HepG2 (cell line): ENCODE measurements around the gene SIX4. TPM values are rescaled to one million over a fixed set of nuclear protein-coding genes. Genes with fewer than 3 reads are reported as not detected.

Experiments used
- ATF2 ChIP-seq: sonication (generic); formaldehyde crosslinking; IDR thresholded peaks from 2 replicates; pipeline ENCODE4 v1.4.0; 2020; ENCODE audit warnings: missing genetic modification reagents
- ATM ChIP-seq: fragments of 450-650 bp; IDR thresholded peaks from 2 replicates; pipeline ENCODE4 v1.7.1; 2017; ENCODE audit warnings: mild to moderate bottlenecking, borderline replicate concordance
- FOXP1 ChIP-seq, 2 experiments: fragments of 450-650 bp in 1 of 2; IDR thresholded peaks; 2 replicates each; pipeline ENCODE4 v1.6.1; 2017 to 2018; ENCODE audit warnings: antibody characterized with exemption in 1 of 2
- GMEB1 ChIP-seq: sonication (generic); formaldehyde crosslinking; IDR thresholded peaks from 2 replicates; pipeline ENCODE4 v1.5.1; 2020; ENCODE audit warnings: missing genetic modification reagents, mild to moderate bottlenecking, borderline replicate concordance
- KDM1A ChIP-seq: IDR thresholded peaks from 2 replicates; pipeline ENCODE4 v1.6.1; 2016; ENCODE audit warnings: missing compliant biosample characterization
- MED1 ChIP-seq: sonication (generic); formaldehyde crosslinking; IDR thresholded peaks from 2 replicates; pipeline ENCODE4 v1.4.0; 2020; ENCODE audit warnings: missing genetic modification reagents
- MTF1 ChIP-seq: sonication (generic); formaldehyde crosslinking; IDR thresholded peaks from 2 replicates; pipeline ENCODE4 v1.5.0; 2020; ENCODE audit warnings: missing genetic modification reagents
- NFATC3 ChIP-seq: sonication (generic); formaldehyde crosslinking; IDR thresholded peaks from 2 replicates; pipeline ENCODE4 v1.5.1; 2020; ENCODE audit warnings: mild to moderate bottlenecking, missing genetic modification reagents
- PLSCR1 ChIP-seq: sonication (generic); formaldehyde crosslinking; IDR thresholded peaks from 2 replicates; pipeline ENCODE4 v1.5.0; 2020; ENCODE audit warnings: missing genetic modification reagents, mild to moderate bottlenecking, borderline replicate concordance
- POLR2AphosphoS5 ChIP-seq: IDR thresholded peaks from 2 replicates; pipeline ENCODE4 v1.6.1; 2012; ENCODE audit warnings: low read depth, low read length
- SNAPC5 ChIP-seq: sonication (generic); formaldehyde crosslinking; IDR thresholded peaks from 2 replicates; pipeline ENCODE4 v1.8.1; 2023; ENCODE audit warnings: mild to moderate bottlenecking, missing genetic modification reagents, borderline replicate concordance
- YEATS4 ChIP-seq: sonication (generic); formaldehyde crosslinking; IDR thresholded peaks from 2 replicates; pipeline ENCODE4 v1.4.0; 2020; ENCODE audit warnings: missing genetic modification reagents, borderline replicate concordance
- ZBTB2 ChIP-seq: sonication (generic); formaldehyde crosslinking; IDR thresholded peaks from 2 replicates; pipeline ENCODE4 v1.8.0; 2022; ENCODE audit warnings: low read depth, missing genetic modification reagents
- ZBTB26 ChIP-seq: IDR thresholded peaks from 2 replicates; pipeline ENCODE4 v1.6.1; 2016; ENCODE audit warnings: missing compliant biosample characterization, missing genetic modification reagents, borderline replicate concordance
- ZFP37 ChIP-seq: sonication (generic); formaldehyde crosslinking; IDR thresholded peaks from 2 replicates; pipeline ENCODE4 v1.4.0; 2020; ENCODE audit warnings: missing genetic modification reagents, borderline replicate concordance
- ZMAT3 ChIP-seq: sonication (generic); formaldehyde crosslinking; conservative IDR thresholded peaks from 2 replicates; pipeline ENCODE4 v1.7.0; 2021; ENCODE audit warnings: missing genetic modification reagents
- ZNF232 ChIP-seq: sonication (generic); formaldehyde crosslinking; IDR thresholded peaks from 2 replicates; pipeline ENCODE4 v1.4.0; 2020; ENCODE audit warnings: missing genetic modification reagents, borderline replicate concordance
- ZNF510 ChIP-seq: sonication (generic); formaldehyde crosslinking; IDR thresholded peaks from 2 replicates; pipeline ENCODE4 v1.4.0; 2020; ENCODE audit warnings: low read depth, mild to moderate bottlenecking, missing genetic modification reagents
- ZNF547 ChIP-seq: sonication (generic); formaldehyde crosslinking; IDR thresholded peaks from 2 replicates; pipeline ENCODE4 v1.5.1; 2020; ENCODE audit warnings: mild to moderate bottlenecking, missing genetic modification reagents
- ZNF7 ChIP-seq: IDR thresholded peaks from 2 replicates; pipeline ENCODE4 v1.6.1; 2016; ENCODE audit warnings: missing biosample characterization, missing genetic modification reagents
- ZNF816 ChIP-seq: sonication (generic); formaldehyde crosslinking; IDR thresholded peaks from 2 replicates; pipeline ENCODE4 v1.8.0; 2022; ENCODE audit warnings: missing genetic modification reagents, mild to moderate bottlenecking, borderline replicate concordance
- ZNF839 ChIP-seq: sonication (generic); formaldehyde crosslinking; IDR thresholded peaks from 2 replicates; pipeline ENCODE4 v1.4.0; 2020; ENCODE audit warnings: missing genetic modification reagents, mild to moderate bottlenecking, borderline replicate concordance
- ZNF891 ChIP-seq: sonication (generic); formaldehyde crosslinking; IDR thresholded peaks from 2 replicates; pipeline ENCODE4 v1.5.0; 2020; ENCODE audit warnings: mild to moderate bottlenecking, missing genetic modification reagents
- ZSCAN22 ChIP-seq: sonication (generic); formaldehyde crosslinking; IDR thresholded peaks from 2 replicates; pipeline ENCODE4 v1.4.0; 2020; ENCODE audit warnings: mild to moderate bottlenecking, missing genetic modification reagents
- polyA plus RNA-seq, 8 experiments: library from polyadenylated mRNA; depleted of rRNA in 3 of 8; stranded (reverse) in 7 of 8; unstranded in 1 of 8; fragments of >200 nt; fragmentation: Illumina TruSeq in 4 of 8; extraction: Trizol in 4 of 8; gene quantifications; 2 replicates each; pipeline versions ENCODE4 v1.2.1 to v1.2.3, GENCODE V29; 2011 to 2016; ENCODE audit warnings: low read depth in 4 of 8, missing spikeins in 1 of 8, mixed read lengths in 1 of 8; ENCODE audit not compliant: insufficient read depth in 1 of 8
- total RNA-seq, 5 experiments: library from RNA; depleted of rRNA; stranded (reverse); fragments of >200 nt; fragmentation: Illumina TruSeq; extraction: Trizol; gene quantifications; 2 replicates each; pipeline ENCODE4 v1.2.3, GENCODE V29; 2016; ENCODE audit warnings: low read depth in 1 of 5

Gene SIX4
- total and polyA plus RNA-seq, 2 of the 13 experiments (the other 11 are each of a cell fraction or from before 2014, with no cell fraction given) = 5.0 to 6.0 TPM

GRCh38 chr14:60722357-60723115 is 1.6 kb downstream of the SIX4 start (continued):
- TF ChIP-seq ZNF891 (CRISPR knock-in tag) = 0 out of 2 replicates have a peak, but pooled peaks have one; percentile 60
- TF ChIP-seq ZMAT3 (CRISPR knock-in tag) = peak; percentile 60; the same call in 1 of the 2 replicates
- 0 out of 2 replicates have a peak, but pooled peaks have one; percentile 26 for TF ChIP-seq SNAPC5 (CRISPR knock-in tag)
- no peak; the same call in 1 of the 2 replicates for TF ChIP-seq ZNF547 (CRISPR knock-in tag)
- no peak for TF ChIP-seq ZBTB26
- peak; percentile 54; the same call in 1 of the 2 replicates for TF ChIP-seq MED1
- no peak for TF ChIP-seq ZNF232 (CRISPR knock-in tag)
- TF ChIP-seq ZSCAN22 (CRISPR knock-in tag) = no peak
- no peak for TF ChIP-seq ATM
- TF ChIP-seq NFATC3 (CRISPR knock-in tag) = no peak
- no peak for TF ChIP-seq ZNF839
- no peak for TF ChIP-seq ZNF510 (CRISPR knock-in tag)
- TF ChIP-seq MTF1 = no peak
- no peak for TF ChIP-seq PLSCR1
- no peak for TF ChIP-seq ZFP37
- no peak for TF ChIP-seq YEATS4 (CRISPR knock-in tag)
- TF ChIP-seq ZNF7 (CRISPR knock-in tag) = no peak
- TF ChIP-seq ZNF816 (CRISPR knock-in tag) = no peak
- no peak for TF ChIP-seq GMEB1
- no peak for TF ChIP-seq KDM1A (CRISPR knock-in tag)
- peak; percentile 54; the same call in 1 of the 2 replicates for TF ChIP-seq ATF2 (CRISPR knock-in tag)
- peak; percentile 40; the same call in 1 of the 2 replicates for TF ChIP-seq POLR2AphosphoS5
- no peak for TF ChIP-seq FOXP1 (IDR thresholded peaks at IDR 0.05)
- TF ChIP-seq FOXP1 (CRISPR knock-in tag; IDR thresholded peaks at IDR 0.05) = no peak
- no peak for TF ChIP-seq ZBTB2
